Nephron (organoid): Measurements from ENCODE around the gene GTF2H1.
"Not testable (repeated sequence)": the region's sequence is repeated elsewhere in the genome, so short reads cannot be mapped to it uniquely, and the experiment has no call there.

Experiments used
- H3K27ac Mint-ChIP-seq, 3 experiments: 2 replicates each; pipeline ENCODE4 v1.8.0; 2020; ENCODE audit warnings: mixed read lengths in 3 of 3, mild to moderate bottlenecking in 2 of 3, moderate library complexity in 1 of 3
- H3K27me3 Mint-ChIP-seq: 2 replicates; pipeline ENCODE4 v1.8.0; 2021; ENCODE audit warnings: low read depth, mild to moderate bottlenecking, moderate library complexity, mixed read lengths
- H3K36me3 Mint-ChIP-seq: 2 replicates; pipeline ENCODE4 v1.8.0; 2020; ENCODE audit warnings: low read depth, mixed read lengths
- H3K4me1 Mint-ChIP-seq: 2 replicates; pipeline ENCODE4 v1.8.0; 2020; ENCODE audit warnings: mixed read lengths
- H3K4me3 Mint-ChIP-seq, 3 experiments: 2 replicates each; pipeline ENCODE4 v1.8.0; 2020; ENCODE audit warnings: mild to moderate bottlenecking in 3 of 3, mixed read lengths in 3 of 3, moderate library complexity in 2 of 3
- H3K9me3 Mint-ChIP-seq: 2 replicates; pipeline ENCODE4 v1.8.0; 2020; ENCODE audit warnings: mixed read lengths
- CTCF ChIP-seq, 3 experiments: fragments of 200-600 bp; sonication (generic); IDR thresholded peaks; one replicate each; pipeline ENCODE4 v1.5.0; 2021; ENCODE audit warnings: antibody characterized with exemption in 3 of 3; ENCODE audit not compliant: unreplicated experiment in 3 of 3

The GTF2H1 gene

GRCh38 chr11:18404062-18404461, 81.7 kb downstream of the GTF2H1 start:
- no peak overlapping the region for H3K27ac Mint-ChIP-seq
- no peak overlapping the region for H3K4me3 Mint-ChIP-seq
- peaks cover 62% of the 10 kb centered on the region for H3K36me3 Mint-ChIP-seq
- H3K4me1 Mint-ChIP-seq: no peaks in the 10 kb centered on the region
- no peak for TF ChIP-seq CTCF (IDR thresholded peaks at IDR 0.05; ENCODE audit: unreplicated experiment in 3 of 3)
- H3K9me3 Mint-ChIP-seq: no peaks in the 10 kb centered on the region
- H3K27me3 Mint-ChIP-seq: no peaks in the 10 kb centered on the region

DNA sequence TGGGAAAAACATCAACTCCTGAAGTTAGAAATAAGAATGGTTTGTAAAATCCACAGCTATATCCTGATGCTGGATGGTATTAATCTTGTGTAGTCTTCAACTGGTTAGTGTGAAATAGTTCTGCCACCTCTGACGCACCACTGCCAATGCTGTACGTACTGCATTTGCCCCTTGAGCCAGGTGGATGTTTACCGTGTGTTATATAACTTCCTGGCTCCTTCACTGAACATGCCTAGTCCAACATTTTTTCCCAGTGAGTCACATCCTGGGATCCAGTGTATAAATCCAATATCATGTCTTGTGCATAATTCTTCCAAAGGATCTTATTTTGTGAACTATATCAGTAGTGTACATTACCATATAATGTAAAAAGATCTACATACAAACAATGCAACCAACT, 85.0 kb downstream of the GTF2H1 start:
- not testable (repeated sequence) for H3K4me3 Mint-ChIP-seq, H3K27ac Mint-ChIP-seq, H3K27me3 Mint-ChIP-seq, H3K9me3 Mint-ChIP-seq, H3K4me1 Mint-ChIP-seq
- H3K36me3 Mint-ChIP-seq: peaks cover 40% of the 10 kb centered on the region

DNA sequence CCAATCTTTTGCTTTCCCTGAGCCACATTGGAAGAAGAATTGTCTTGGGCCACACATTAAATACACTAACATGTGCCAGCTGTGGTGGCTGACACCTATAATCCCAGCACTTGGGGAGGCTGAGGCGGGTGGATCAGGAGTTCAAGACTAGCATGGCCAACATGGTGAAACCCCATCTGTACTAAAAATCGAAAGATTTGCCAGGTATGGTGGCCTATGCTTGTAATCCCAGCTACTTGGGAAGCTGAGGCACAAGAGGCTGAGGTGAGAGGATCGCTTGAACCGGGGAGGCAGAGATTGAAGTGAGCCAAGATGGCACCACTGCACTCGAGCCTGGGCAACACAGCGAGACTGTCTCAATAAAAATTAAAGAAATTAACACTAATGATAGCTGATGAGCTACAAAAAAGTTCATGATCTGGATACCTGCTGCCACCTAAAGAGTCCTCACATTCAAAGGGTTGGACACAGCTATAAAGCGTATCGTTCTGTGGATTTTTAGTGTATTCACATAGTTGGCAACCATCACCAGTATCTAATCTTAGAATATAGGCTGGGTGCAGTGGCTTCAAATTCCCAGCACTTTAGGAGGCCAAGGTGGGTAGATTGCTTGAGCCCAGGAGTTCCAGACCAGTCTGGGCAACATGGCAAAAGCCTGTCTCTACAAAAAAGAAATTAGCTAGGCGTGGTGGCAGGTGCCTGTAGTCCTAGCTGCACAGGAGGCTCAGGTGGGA, 86.4 kb downstream of the GTF2H1 start:
- Mint-ChIP-seq H3K4me1 (peaks cover 5% of the 10 kb centered on the region), H3K27me3 (no peaks in the 10 kb centered on the region), H3K36me3 (peaks cover 26% of the 10 kb centered on the region), H3K4me3 (no peak overlapping the region), H3K9me3 (no peaks in the 10 kb centered on the region), H3K27ac (no peak overlapping the region)
- TF ChIP-seq CTCF (IDR thresholded peaks at IDR 0.05; ENCODE audit: unreplicated experiment in 3 of 3): no peak

DNA sequence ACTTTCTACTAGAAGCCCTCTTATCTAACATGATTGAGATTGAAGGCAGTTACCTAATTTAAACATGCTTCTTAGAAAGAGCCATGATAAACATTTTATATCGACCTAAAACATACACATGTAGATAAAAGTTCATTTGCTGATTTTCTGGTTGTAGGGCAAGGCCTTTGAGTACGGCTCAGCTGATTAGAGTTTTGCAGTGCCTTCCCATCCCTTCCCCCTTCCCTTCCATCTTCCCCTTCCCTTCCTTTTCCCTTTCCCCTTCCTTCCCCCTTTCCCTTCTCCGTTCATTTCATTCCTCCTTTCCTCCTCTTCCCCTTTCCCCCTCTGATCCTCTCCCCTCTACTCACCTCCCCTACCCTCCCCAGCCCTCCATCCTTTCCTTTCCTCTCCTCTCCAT, 94.1 kb downstream of the GTF2H1 start:
- Mint-ChIP-seq H3K4me1 (peaks cover 5% of the 10 kb centered on the region), H3K36me3 (no peaks in the 10 kb centered on the region), H3K27ac (no peak overlapping the region), H3K4me3 (no peak overlapping the region), H3K27me3 (peaks cover 3% of the 10 kb centered on the region), H3K9me3 (no peaks in the 10 kb centered on the region)
- TF ChIP-seq CTCF (IDR thresholded peaks at IDR 0.05; ENCODE audit: unreplicated experiment in 3 of 3): no peak
